Panc1 (cell line): ENCODE measurements around the gene ITPA.

Experiments
- TF ChIP-seq, protein P1 (sequence below): fragments of 450-650 bp; IDR thresholded peaks from 2 replicates; pipeline ENCODE4 v1.5.1; 2017; ENCODE audit warnings: mild to moderate bottlenecking
- TF ChIP-seq, protein P2 (sequence below), 2 experiments: IDR thresholded peaks; 2 replicates each; pipeline ENCODE4 v1.6.1; 2011 to 2012; ENCODE audit warnings: low read depth in 2 of 2, control low read depth in 1 of 2, low read length in 1 of 2, mild to moderate bottlenecking in 1 of 2, moderate library complexity in 1 of 2; ENCODE audit not compliant: insufficient read depth in 1 of 2

DNA sequence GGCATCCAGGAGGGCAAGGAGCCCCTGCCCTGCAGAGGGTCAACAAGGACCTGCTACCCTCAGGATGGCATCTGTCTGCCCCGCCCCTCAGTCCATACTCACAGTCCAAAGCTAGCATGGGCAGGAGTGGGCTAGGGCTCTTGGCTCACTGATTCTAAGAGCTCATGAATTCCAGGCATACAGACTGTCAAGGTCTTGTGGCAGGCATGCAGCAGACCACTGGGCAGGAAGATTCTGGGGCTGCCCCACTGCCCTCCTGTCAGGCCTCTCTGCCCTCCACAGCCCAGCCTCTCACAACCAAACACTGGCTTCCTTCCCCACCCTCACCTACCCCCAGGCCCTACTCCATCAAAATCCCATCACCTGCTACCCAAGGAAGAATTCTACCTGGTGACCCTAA lies 35.3 kb downstream of the ITPA start:
- TF ChIP-seq, protein P1, sequence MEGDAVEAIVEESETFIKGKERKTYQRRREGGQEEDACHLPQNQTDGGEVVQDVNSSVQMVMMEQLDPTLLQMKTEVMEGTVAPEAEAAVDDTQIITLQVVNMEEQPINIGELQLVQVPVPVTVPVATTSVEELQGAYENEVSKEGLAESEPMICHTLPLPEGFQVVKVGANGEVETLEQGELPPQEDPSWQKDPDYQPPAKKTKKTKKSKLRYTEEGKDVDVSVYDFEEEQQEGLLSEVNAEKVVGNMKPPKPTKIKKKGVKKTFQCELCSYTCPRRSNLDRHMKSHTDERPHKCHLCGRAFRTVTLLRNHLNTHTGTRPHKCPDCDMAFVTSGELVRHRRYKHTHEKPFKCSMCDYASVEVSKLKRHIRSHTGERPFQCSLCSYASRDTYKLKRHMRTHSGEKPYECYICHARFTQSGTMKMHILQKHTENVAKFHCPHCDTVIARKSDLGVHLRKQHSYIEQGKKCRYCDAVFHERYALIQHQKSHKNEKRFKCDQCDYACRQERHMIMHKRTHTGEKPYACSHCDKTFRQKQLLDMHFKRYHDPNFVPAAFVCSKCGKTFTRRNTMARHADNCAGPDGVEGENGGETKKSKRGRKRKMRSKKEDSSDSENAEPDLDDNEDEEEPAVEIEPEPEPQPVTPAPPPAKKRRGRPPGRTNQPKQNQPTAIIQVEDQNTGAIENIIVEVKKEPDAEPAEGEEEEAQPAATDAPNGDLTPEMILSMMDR = no peak
- TF ChIP-seq, protein P2, sequence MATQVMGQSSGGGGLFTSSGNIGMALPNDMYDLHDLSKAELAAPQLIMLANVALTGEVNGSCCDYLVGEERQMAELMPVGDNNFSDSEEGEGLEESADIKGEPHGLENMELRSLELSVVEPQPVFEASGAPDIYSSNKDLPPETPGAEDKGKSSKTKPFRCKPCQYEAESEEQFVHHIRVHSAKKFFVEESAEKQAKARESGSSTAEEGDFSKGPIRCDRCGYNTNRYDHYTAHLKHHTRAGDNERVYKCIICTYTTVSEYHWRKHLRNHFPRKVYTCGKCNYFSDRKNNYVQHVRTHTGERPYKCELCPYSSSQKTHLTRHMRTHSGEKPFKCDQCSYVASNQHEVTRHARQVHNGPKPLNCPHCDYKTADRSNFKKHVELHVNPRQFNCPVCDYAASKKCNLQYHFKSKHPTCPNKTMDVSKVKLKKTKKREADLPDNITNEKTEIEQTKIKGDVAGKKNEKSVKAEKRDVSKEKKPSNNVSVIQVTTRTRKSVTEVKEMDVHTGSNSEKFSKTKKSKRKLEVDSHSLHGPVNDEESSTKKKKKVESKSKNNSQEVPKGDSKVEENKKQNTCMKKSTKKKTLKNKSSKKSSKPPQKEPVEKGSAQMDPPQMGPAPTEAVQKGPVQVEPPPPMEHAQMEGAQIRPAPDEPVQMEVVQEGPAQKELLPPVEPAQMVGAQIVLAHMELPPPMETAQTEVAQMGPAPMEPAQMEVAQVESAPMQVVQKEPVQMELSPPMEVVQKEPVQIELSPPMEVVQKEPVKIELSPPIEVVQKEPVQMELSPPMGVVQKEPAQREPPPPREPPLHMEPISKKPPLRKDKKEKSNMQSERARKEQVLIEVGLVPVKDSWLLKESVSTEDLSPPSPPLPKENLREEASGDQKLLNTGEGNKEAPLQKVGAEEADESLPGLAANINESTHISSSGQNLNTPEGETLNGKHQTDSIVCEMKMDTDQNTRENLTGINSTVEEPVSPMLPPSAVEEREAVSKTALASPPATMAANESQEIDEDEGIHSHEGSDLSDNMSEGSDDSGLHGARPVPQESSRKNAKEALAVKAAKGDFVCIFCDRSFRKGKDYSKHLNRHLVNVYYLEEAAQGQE (IDR thresholded peaks at IDR 0.05; ENCODE audit: insufficient read depth in 1 of 2, low read depth in 2 of 2, low read length in 1 of 2) = no peak
